ENCODE measurements around the gene GTF3C5. TPM values are rescaled to one million over a fixed set of nuclear protein-coding genes. Genes with fewer than 3 reads are reported as not detected.
"Not testable (repeated sequence)": the region's sequence is repeated elsewhere in the genome, so short reads cannot be mapped to it uniquely, and the experiment has no call there.

Gene GTF3C5
- total RNA-seq, 1 experiment from 2014 or later: 60.7 TPM

- H3K36me3 ChIP-seq: peaks cover 58% of the 10 kb centered on the region
- peaks cover 14% of the 10 kb centered on the region for H3K4me1 ChIP-seq (replicated peaks)
- H3K4me3 ChIP-seq: no peak overlapping the region
- H3K9me3 ChIP-seq (replicated peaks): no peaks in the 10 kb centered on the region
- no peak for DNase-seq (ENCODE audit: low read depth in 1 of 2, low spot score in 2 of 2)
- H3K27me3 ChIP-seq (replicated peaks): no peaks in the 10 kb centered on the region
- no peak overlapping the region for H3K27ac ChIP-seq
Measured at GRCh38 chr9:133057553-133057952, 26.8 kb downstream of the GTF3C5 start.

- DNase-seq (ENCODE audit: low read depth in 1 of 2, low spot score in 2 of 2): no peak
- Histone ChIP-seq H3K27ac (no peak overlapping the region), H3K27me3 (replicated peaks) (no peaks in the 10 kb centered on the region)
Measured at GRCh38 chr9:133058071-133058470, 27.3 kb downstream of the GTF3C5 start.

GRCh38 chr9:133058550-133059320 is 27.9 kb downstream of the GTF3C5 start:
- Histone ChIP-seq H3K36me3 (peaks cover 47% of the 10 kb centered on the region), H3K4me1 (replicated peaks) (peaks cover 14% of the 10 kb centered on the region)

More at GRCh38 chr9:133058071-133058470, 27.3 kb downstream of the GTF3C5 start:
- H3K36me3 ChIP-seq: peaks cover 53% of the 10 kb centered on the region
- H3K9me3 ChIP-seq (replicated peaks): no peaks in the 10 kb centered on the region
- no peak overlapping the region for H3K4me3 ChIP-seq
- peaks cover 14% of the 10 kb centered on the region for H3K4me1 ChIP-seq (replicated peaks)

GRCh38 chr9:133059623-133060022 is 28.8 kb downstream of the GTF3C5 start:
- Histone ChIP-seq H3K27me3 (replicated peaks) (no peaks in the 10 kb centered on the region), H3K36me3 (peaks cover 38% of the 10 kb centered on the region), H3K4me1 (replicated peaks) (peaks cover 10% of the 10 kb centered on the region), H3K9me3 (replicated peaks) (no peaks in the 10 kb centered on the region), H3K27ac (no peak overlapping the region), H3K4me3 (no peak overlapping the region)
- DNase-seq (ENCODE audit: low read depth in 1 of 2, low spot score in 2 of 2): no peak

More at GRCh38 chr9:133058550-133059320, 27.9 kb downstream of the GTF3C5 start:
- Histone ChIP-seq H3K27ac (no peak overlapping the region), H3K27me3 (replicated peaks) (no peaks in the 10 kb centered on the region), H3K4me3 (no peak overlapping the region), H3K9me3 (replicated peaks) (no peaks in the 10 kb centered on the region)
- DNase-seq (ENCODE audit: low read depth in 1 of 2, low spot score in 2 of 2): no peak

- Histone ChIP-seq H3K9me3 (replicated peaks) (no peaks in the 10 kb centered on the region), H3K4me3 (no peak overlapping the region), H3K4me1 (replicated peaks) (peaks cover 2% of the 10 kb centered on the region), H3K36me3 (peaks cover 30% of the 10 kb centered on the region), H3K27me3 (replicated peaks) (no peaks in the 10 kb centered on the region), H3K27ac (no peak overlapping the region)
- DNase-seq (ENCODE audit: low read depth in 1 of 2, low spot score in 2 of 2): no peak
Measured at GRCh38 chr9:133060417-133060841, 29.6 kb downstream of the GTF3C5 start.

- H3K4me1 ChIP-seq (replicated peaks); H3K9me3 ChIP-seq (replicated peaks); H3K4me3 ChIP-seq; H3K27ac ChIP-seq; DNase-seq (ENCODE audit: low read depth in 1 of 2, low spot score in 2 of 2); H3K27me3 ChIP-seq (replicated peaks): not testable (repeated sequence)
- peaks cover 22% of the 10 kb centered on the region for H3K36me3 ChIP-seq
Measured at GRCh38 chr9:133061019-133061763, 30.4 kb downstream of the GTF3C5 start.

GRCh38 chr9:133061764-133062145 is 31.0 kb downstream of the GTF3C5 start, which contains the start of gene CEL:
Gene CEL, plus strand, starts transcription at chr9:133061981. Its CDS starts 22 bp downstream, at chr9:133062003.
- H3K27ac ChIP-seq; DNase-seq (ENCODE audit: low read depth in 1 of 2, low spot score in 2 of 2); H3K4me3 ChIP-seq; H3K9me3 ChIP-seq (replicated peaks); H3K27me3 ChIP-seq (replicated peaks); H3K4me1 ChIP-seq (replicated peaks): not testable (repeated sequence)
- H3K36me3 ChIP-seq: peaks cover 16% of the 10 kb centered on the region

- H3K9me3 ChIP-seq (replicated peaks); H3K4me3 ChIP-seq; H3K4me1 ChIP-seq (replicated peaks); H3K27me3 ChIP-seq (replicated peaks); DNase-seq (ENCODE audit: low read depth in 1 of 2, low spot score in 2 of 2); H3K27ac ChIP-seq; H3K36me3 ChIP-seq: not testable (repeated sequence)
Measured at GRCh38 chr9:133062569-133062968, 31.8 kb downstream of the GTF3C5 start.

- no peaks in the 10 kb centered on the region for H3K4me1 ChIP-seq (replicated peaks)
- no peaks in the 10 kb centered on the region for H3K9me3 ChIP-seq (replicated peaks)
- no peaks in the 10 kb centered on the region for H3K27me3 ChIP-seq (replicated peaks)
- H3K4me3 ChIP-seq: no peak overlapping the region
- DNase-seq (ENCODE audit: low read depth in 1 of 2, low spot score in 2 of 2): no peak
- H3K36me3 ChIP-seq: peaks cover 3% of the 10 kb centered on the region
- H3K27ac ChIP-seq: no peak overlapping the region
Measured at GRCh38 chr9:133063159-133063499, 32.3 kb downstream of the GTF3C5 start.

- Histone ChIP-seq H3K9me3 (replicated peaks) (no peaks in the 10 kb centered on the region), H3K4me1 (replicated peaks) (no peaks in the 10 kb centered on the region), H3K27ac (no peak overlapping the region), H3K4me3 (no peak overlapping the region), H3K27me3 (replicated peaks) (no peaks in the 10 kb centered on the region), H3K36me3 (no peaks in the 10 kb centered on the region; the same call in 1 of the 2 replicates)
- no peak for DNase-seq (ENCODE audit: low read depth in 1 of 2, low spot score in 2 of 2)
Measured at GRCh38 chr9:133063500-133064231, 32.9 kb downstream of the GTF3C5 start.

- Histone ChIP-seq H3K27me3 (replicated peaks) (no peaks in the 10 kb centered on the region), H3K9me3 (replicated peaks) (no peaks in the 10 kb centered on the region), H3K27ac (no peak overlapping the region), H3K36me3 (no peaks in the 10 kb centered on the region; the same call in 1 of the 2 replicates), H3K4me1 (replicated peaks) (no peaks in the 10 kb centered on the region), H3K4me3 (no peak overlapping the region)
- DNase-seq (ENCODE audit: low read depth in 1 of 2, low spot score in 2 of 2): no peak
Measured at GRCh38 chr9:133064241-133065069, 33.7 kb downstream of the GTF3C5 start.

- no peak for DNase-seq (ENCODE audit: low read depth in 1 of 2, low spot score in 2 of 2)
- no peaks in the 10 kb centered on the region for H3K27me3 ChIP-seq (replicated peaks)
- H3K4me3 ChIP-seq: no peak overlapping the region
Measured at GRCh38 chr9:133065070-133065388, 34.2 kb downstream of the GTF3C5 start.

More at GRCh38 chr9:133065070-133065388, 34.2 kb downstream of the GTF3C5 start:
- no peak overlapping the region for H3K27ac ChIP-seq
- no peaks in the 10 kb centered on the region for H3K36me3 ChIP-seq
- H3K9me3 ChIP-seq (replicated peaks): no peaks in the 10 kb centered on the region
- no peaks in the 10 kb centered on the region for H3K4me1 ChIP-seq (replicated peaks)

All from SJSA1 (cell line).